ACHN (cell line): Measurements from ENCODE around the gene KRT6C.
A peak's percentile ranks its signal among the peaks of the same experiment; 100 is the strongest.
"Not testable (repeated sequence)": the region's sequence is repeated elsewhere in the genome, so short reads cannot be mapped to it uniquely, and the experiment has no call there.

Experiments
- DNase-seq: peaks from one replicate; pipeline ENCODE4 v3.0.0-alpha.2; 2015
- in situ Hi-C: cut with HindIII; loops from 2 replicates; pipeline ENCODE4 v1.10.0; 2017; ENCODE audit warnings: low sequenced_read_pairs, low pct_ligation_motif_present, low pct_unique_long_range_greater_than_20kb

Gene KRT6C

GRCh38 chr12:52502877-52503276 lies 29.3 kb upstream of the KRT6C start:
- DNase-seq: no peak
- in situ Hi-C loops: no loop called here

GRCh38 chr12:52501490-52501889 lies 27.9 kb upstream of the KRT6C start:
- in situ Hi-C loops: no loop called here
- no peak for DNase-seq

GRCh38 chr12:52500574-52500973 lies 27.0 kb upstream of the KRT6C start:
- in situ Hi-C loops, DNase-seq: not testable (repeated sequence)

DNA sequence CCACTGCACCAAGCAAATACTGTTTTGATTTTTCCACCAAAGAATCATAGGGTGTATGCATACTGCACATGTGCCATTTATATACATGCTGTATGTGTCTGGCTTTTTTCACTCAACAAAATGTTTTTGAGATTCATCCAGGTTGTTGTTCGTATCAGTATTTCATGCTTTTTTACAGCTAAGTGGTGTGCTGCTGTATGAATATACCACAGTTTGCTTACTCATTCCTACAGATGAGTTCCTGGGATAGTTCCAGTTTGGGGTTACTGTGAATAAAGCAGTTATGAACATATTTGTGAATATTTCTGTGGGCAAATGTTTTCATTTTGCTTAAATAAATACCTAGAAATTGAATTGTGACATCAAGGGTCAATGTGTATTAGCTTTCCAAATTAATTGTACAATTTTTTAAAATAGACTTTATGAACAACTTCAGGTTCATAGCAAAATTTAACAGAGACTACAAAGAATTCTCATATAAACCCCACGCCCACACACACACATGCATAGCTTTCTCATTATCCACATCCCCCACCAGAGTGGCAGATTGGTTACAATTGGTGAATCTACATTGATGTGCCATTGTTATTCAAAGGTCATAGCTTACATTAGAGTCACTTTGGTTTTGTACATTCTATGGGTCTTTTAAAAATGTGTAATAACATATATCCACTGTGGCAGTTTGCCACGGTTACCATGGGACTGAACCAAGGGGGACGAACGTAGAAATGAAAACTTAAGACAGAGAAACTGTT lies 26.4 kb upstream of the KRT6C start:
- in situ Hi-C loops: no loop called here

GRCh38 chr12:52498946-52499345 lies 25.3 kb upstream of the KRT6C start:
- no peak for DNase-seq
- in situ Hi-C loops: no loop called here

More for the DNA sequence above, 26.4 kb upstream of the KRT6C start:
- DNase-seq: no peak

DNA sequence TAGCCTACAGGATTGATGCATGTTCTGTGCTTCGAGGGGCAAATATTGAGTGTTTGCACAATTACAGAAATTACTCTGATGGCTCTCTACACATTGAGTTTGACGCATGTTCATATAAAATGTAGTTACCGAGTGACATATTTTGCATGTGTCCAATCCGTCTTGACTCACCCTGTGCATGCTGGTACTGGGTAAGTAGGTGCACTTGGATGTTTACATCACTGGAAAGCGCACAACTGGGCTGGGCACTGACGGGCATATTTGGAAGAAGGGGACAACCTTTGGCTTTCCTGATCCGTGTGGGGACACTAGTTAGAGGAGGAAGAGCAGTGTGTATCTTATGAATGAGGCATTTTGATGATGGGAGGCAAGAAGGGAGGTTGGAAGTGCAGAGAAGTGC lies 24.4 kb upstream of the KRT6C start:
- in situ Hi-C loops: no loop called here
- DNase-seq: no peak

DNA sequence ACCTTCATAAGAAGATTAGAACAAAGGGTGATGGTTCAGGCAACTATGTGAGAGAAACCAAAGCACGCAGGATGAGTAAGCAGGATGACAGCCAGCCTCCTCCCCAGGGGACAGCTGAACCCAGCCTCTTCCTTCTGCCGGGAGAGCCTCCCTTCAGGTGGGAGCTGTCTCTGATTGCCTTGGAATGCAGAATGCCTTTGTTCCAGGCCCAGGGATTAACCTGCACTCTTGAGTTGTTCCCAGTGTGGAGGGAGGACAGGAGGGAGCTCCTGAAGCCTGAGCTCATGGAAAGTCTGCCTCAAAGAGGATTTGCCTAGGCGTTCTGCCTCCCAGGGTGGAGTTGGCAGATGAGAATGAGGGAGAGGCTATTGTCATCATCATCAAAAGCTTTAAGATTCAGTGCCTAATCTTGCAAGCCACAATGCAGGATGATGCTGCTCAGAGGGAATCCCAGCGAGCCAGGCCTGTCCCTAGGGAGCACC lies 23.0 kb upstream of the KRT6C start:
- peak; percentile 15 for DNase-seq
- in situ Hi-C loops: no loop called here

- no peak for DNase-seq
- in situ Hi-C loops: no loop called here
Observed at GRCh38 chr12:52496054-52496453, 22.4 kb upstream of the KRT6C start.

DNA sequence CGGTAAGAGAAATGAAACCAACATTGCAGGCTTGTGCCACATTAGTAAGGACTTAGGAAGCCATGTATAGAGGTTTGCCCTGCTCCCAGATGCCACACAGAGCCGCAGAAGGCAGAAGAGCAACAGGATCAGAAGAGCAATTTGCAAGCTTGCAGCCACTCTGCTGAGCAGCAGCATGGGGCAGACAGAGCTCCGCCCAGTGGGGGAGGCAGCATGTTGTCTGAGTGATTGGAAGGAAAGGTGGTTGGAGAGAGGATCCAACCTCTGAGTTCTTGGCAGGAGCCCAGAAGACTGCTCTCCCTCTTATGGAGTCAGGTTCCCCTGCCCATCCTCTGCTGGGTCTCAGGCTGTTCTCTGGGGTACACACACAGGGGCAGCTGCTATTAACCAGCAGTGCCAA lies 21.8 kb upstream of the KRT6C start:
- no peak for DNase-seq

DNA sequence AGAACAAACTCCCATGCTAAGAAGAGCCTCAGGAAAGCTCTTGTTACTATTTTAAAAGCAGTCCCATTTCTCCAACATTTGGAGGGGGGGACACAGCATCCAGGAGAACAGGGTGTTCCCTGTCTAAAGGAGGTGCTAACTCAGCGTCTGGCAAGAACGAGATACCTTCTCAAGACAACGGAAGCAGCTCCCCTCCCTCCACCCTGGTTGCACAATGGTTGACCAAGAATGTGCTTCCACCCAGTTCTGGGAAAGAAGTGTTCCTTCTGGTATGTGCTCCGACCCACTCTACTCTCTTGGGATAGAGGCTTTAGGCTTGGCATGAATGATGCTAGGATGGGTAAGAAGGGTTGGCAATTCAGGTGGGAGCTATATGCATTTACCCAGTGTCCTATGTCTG lies 20.9 kb upstream of the KRT6C start:
- no peak for DNase-seq
- in situ Hi-C loops: no loop called here

More for the DNA sequence above, 21.8 kb upstream of the KRT6C start:
- in situ Hi-C loops: no loop called here

DNA sequence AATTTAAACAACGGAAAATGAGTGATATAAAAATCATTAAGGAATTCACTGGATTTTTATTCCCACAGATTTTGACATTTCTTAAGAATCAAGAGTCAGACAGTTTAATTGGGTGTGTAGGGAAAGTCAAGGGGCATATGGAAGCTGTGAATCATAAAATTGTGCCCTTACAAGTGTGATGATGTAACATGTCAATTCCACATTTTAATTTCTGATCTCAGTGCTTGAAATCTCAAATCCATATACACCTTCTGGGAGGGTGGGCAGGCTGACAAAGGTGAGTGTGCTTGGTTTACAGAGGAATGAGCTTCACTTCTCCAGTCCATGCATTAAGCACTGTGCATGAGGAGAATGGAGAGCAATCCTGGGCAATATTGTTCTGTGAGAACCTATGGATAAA lies 20.5 kb upstream of the KRT6C start:
- no peak for DNase-seq
- in situ Hi-C loops: no loop called here

DNA sequence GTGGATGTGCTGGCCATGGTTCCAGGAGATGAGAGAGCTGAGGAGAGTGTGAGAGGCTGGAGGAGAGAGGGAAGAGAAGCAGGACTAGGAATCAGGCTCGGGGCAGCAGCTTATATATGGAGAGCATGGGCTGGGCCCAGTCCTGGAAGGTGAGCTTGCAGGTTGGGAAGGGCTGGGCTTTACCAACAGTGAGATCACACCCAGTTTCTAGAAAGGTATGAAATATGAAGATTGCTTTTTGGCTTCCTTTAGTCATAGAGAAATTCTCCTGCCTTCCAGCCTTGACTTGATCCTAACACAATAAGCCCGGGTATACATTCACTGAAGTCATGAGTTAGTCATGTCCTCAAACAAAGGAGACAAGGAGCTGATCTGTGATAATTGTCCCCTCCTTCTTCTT lies 19.6 kb upstream of the KRT6C start, which contains the start of gene KRT6A:
TSS of gene KRT6A (minus strand) at position 86 of the 400 bp plus-strand sequence. CDS start at position 17, 69 bp downstream.
- in situ Hi-C loops: no loop called here
- no peak for DNase-seq

DNA sequence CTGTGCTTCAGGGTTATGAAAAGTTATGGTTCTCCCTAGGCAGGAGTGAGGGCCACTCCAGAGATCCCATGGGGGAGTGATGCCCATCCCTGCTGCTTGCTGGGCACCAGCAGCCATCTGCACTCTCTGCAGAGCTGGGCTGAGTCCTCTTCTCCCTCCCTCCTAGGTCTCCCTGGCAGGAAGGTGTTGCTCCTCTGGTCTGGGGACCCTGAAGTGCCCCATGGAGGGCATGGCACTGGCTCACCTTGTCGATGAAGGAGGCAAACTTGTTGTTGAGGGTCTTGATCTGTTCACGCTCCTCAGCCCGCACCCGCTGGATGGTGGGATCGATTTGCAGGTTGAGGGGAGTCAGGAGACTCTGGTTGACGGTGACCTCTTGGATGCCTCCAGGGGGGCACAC lies 18.8 kb upstream of the KRT6C start:
- DNase-seq, in situ Hi-C loops: not testable (repeated sequence)

DNA sequence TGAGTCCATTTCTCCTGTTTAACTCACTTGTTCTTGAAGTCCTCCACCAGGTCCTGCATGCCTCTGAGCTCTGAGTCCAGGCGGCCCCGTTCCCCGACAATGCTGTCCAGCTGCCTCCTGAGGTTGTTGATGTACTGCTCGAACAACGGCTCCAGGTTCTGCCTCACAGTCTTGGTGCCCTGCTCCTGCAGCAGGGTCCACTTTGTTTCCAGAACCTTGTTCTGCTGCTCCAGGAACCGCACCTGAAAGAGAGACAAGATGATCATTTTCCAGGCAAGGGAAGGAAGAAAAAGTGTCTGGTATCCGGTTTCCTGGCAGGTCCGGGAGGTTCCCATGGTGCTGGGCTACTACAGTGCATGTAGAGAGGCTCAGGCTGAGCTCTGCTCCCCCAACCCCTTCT lies 17.9 kb upstream of the KRT6C start:
- DNase-seq, in situ Hi-C loops: not testable (repeated sequence)

- in situ Hi-C loops: no loop called here
- no peak for DNase-seq
Observed at GRCh38 chr12:52488736-52489135, 15.1 kb upstream of the KRT6C start.

GRCh38 chr12:52487744-52488443 lies 14.3 kb upstream of the KRT6C start:
- DNase-seq: not testable (repeated sequence)

DNA sequence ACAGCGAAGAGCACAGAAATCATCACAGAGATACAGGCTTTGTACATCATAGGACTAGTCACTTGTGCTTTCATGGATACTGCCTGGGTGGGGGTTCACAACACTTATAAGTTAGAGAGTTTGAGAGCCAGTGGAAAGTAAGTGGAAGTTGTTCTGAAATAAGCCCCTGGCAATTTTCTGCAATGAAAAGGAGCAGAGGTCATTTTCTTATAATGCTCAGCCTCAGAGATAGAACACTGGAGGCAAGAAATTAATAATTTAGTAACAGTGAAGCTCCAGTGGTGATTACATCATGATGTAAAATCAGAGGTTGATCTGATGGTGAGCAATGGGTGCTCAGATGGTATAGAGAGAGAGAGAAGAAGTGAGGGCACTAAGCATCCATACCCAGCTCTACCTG lies 13.6 kb upstream of the KRT6C start:
- no peak for DNase-seq
- in situ Hi-C loops: no loop called here

More at GRCh38 chr12:52487744-52488443, 14.3 kb upstream of the KRT6C start:
- in situ Hi-C loops: not testable (repeated sequence)

- no peak for DNase-seq
- in situ Hi-C loops: no loop called here
Observed at GRCh38 chr12:52486166-52487105, 12.8 kb upstream of the KRT6C start.

- in situ Hi-C loops: no loop called here
- no peak for DNase-seq
Observed at GRCh38 chr12:52480073-52480472, 6.5 kb upstream of the KRT6C start.
